Nephron (organoid): ENCODE results near the gene MYO15B.

Source experiments
- H3K27ac Mint-ChIP-seq, 3 experiments: 2 replicates each; pipeline ENCODE4 v1.8.0; 2020; ENCODE audit warnings: mixed read lengths in 3 of 3, mild to moderate bottlenecking in 2 of 3, moderate library complexity in 1 of 3
- H3K27me3 Mint-ChIP-seq: 2 replicates; pipeline ENCODE4 v1.8.0; 2021; ENCODE audit warnings: low read depth, mild to moderate bottlenecking, moderate library complexity, mixed read lengths
- H3K36me3 Mint-ChIP-seq: 2 replicates; pipeline ENCODE4 v1.8.0; 2020; ENCODE audit warnings: low read depth, mixed read lengths
- H3K4me1 Mint-ChIP-seq: 2 replicates; pipeline ENCODE4 v1.8.0; 2020; ENCODE audit warnings: mixed read lengths
- H3K4me3 Mint-ChIP-seq, 3 experiments: 2 replicates each; pipeline ENCODE4 v1.8.0; 2020; ENCODE audit warnings: mild to moderate bottlenecking in 3 of 3, mixed read lengths in 3 of 3, moderate library complexity in 2 of 3
- H3K9me3 Mint-ChIP-seq: 2 replicates; pipeline ENCODE4 v1.8.0; 2020; ENCODE audit warnings: mixed read lengths
- CTCF ChIP-seq, 3 experiments: fragments of 200-600 bp; sonication (generic); IDR thresholded peaks; one replicate each; pipeline ENCODE4 v1.5.0; 2021; ENCODE audit warnings: antibody characterized with exemption in 3 of 3; ENCODE audit not compliant: unreplicated experiment in 3 of 3

Gene MYO15B

GRCh38 chr17:75602644-75603043, 15.0 kb downstream of the MYO15B start:
- H3K9me3 Mint-ChIP-seq: no peaks in the 10 kb centered on the region
- H3K36me3 Mint-ChIP-seq: no peaks in the 10 kb centered on the region
- H3K27ac Mint-ChIP-seq: no peak overlapping the region
- peaks cover 3% of the 10 kb centered on the region for H3K27me3 Mint-ChIP-seq
- H3K4me1 Mint-ChIP-seq: no peaks in the 10 kb centered on the region
- no peak for TF ChIP-seq CTCF (IDR thresholded peaks at IDR 0.05; ENCODE audit: unreplicated experiment in 3 of 3)
- no peak overlapping the region for H3K4me3 Mint-ChIP-seq

GRCh38 chr17:75603123-75603522, 15.5 kb downstream of the MYO15B start:
- TF ChIP-seq CTCF (IDR thresholded peaks at IDR 0.05; ENCODE audit: unreplicated experiment in 3 of 3): no peak
- no peaks in the 10 kb centered on the region for H3K9me3 Mint-ChIP-seq
- no peaks in the 10 kb centered on the region for H3K4me1 Mint-ChIP-seq
- H3K27ac Mint-ChIP-seq: no peak overlapping the region
- H3K4me3 Mint-ChIP-seq: no peak overlapping the region
- peaks cover 3% of the 10 kb centered on the region for H3K27me3 Mint-ChIP-seq
- no peaks in the 10 kb centered on the region for H3K36me3 Mint-ChIP-seq

- H3K4me3 Mint-ChIP-seq: no peak overlapping the region
- H3K36me3 Mint-ChIP-seq: no peaks in the 10 kb centered on the region
- H3K9me3 Mint-ChIP-seq: no peaks in the 10 kb centered on the region
- no peaks in the 10 kb centered on the region for H3K4me1 Mint-ChIP-seq
- H3K27ac Mint-ChIP-seq: no peak overlapping the region
- no peak for TF ChIP-seq CTCF (IDR thresholded peaks at IDR 0.05; ENCODE audit: unreplicated experiment in 3 of 3)
- peaks cover 3% of the 10 kb centered on the region for H3K27me3 Mint-ChIP-seq
These were observed 16.6 kb downstream of the MYO15B start for GRCh38 chr17:75604034-75604695.

- no peaks in the 10 kb centered on the region for H3K36me3 Mint-ChIP-seq
- no peak overlapping the region for H3K4me3 Mint-ChIP-seq
- H3K4me1 Mint-ChIP-seq: no peaks in the 10 kb centered on the region
- H3K27ac Mint-ChIP-seq: no peak overlapping the region
- H3K9me3 Mint-ChIP-seq: no peaks in the 10 kb centered on the region
- TF ChIP-seq CTCF (IDR thresholded peaks at IDR 0.05; ENCODE audit: unreplicated experiment in 3 of 3): no peak
- peaks cover 3% of the 10 kb centered on the region for H3K27me3 Mint-ChIP-seq
These were observed 18.2 kb downstream of the MYO15B start for GRCh38 chr17:75605790-75606189.

- no peaks in the 10 kb centered on the region for H3K4me1 Mint-ChIP-seq
- peaks cover 3% of the 10 kb centered on the region for H3K27me3 Mint-ChIP-seq
- no peaks in the 10 kb centered on the region for H3K36me3 Mint-ChIP-seq
- no peak for TF ChIP-seq CTCF (IDR thresholded peaks at IDR 0.05; ENCODE audit: unreplicated experiment in 3 of 3)
- H3K27ac Mint-ChIP-seq: no peak overlapping the region
- H3K4me3 Mint-ChIP-seq: no peak overlapping the region
- H3K9me3 Mint-ChIP-seq: no peaks in the 10 kb centered on the region
These were observed 19.5 kb downstream of the MYO15B start for GRCh38 chr17:75607086-75607485.
